GM23248 (cell line): ENCODE measurements around the gene THADA. TPM values are rescaled to one million over a fixed set of nuclear protein-coding genes. Genes with fewer than 3 reads are reported as not detected.

Experiments used
- DNase-seq: peaks from one replicate; pipeline ENCODE4 v3.0.0-alpha.2; 2015
- H2AFZ ChIP-seq: fragments of 200-600 bp; sonication (generic); 2 replicates; pipeline ENCODE4 v1.6.1; 2016; ENCODE audit warnings: antibody characterized with exemption
- H3F3A ChIP-seq: fragments of 200-600 bp; sonication (generic); 2 replicates; pipeline ENCODE4 v1.6.1; 2016; ENCODE audit warnings: mild to moderate bottlenecking, antibody characterized with exemption, mixed run types; ENCODE audit not compliant: insufficient read depth
- H3K27ac ChIP-seq: fragments of 200-600 bp; sonication (generic); 2 replicates; pipeline ENCODE4 v1.5.1; 2016; ENCODE audit warnings: mild to moderate bottlenecking
- H3K27me3 ChIP-seq: fragments of 200-600 bp; sonication (generic); replicated peaks from 2 replicates; pipeline ENCODE4 v1.6.1; 2016; ENCODE audit warnings: mild to moderate bottlenecking; ENCODE audit not compliant: insufficient read depth
- H3K36me3 ChIP-seq: fragments of 200-600 bp; sonication (generic); 2 replicates; pipeline ENCODE4 v1.6.1; 2016; ENCODE audit warnings: low read depth, mild to moderate bottlenecking
- H3K4me1 ChIP-seq: fragments of 200-600 bp; sonication (generic); 2 replicates; pipeline ENCODE4 v1.6.1; 2016; ENCODE audit warnings: mild to moderate bottlenecking; ENCODE audit not compliant: insufficient read depth
- H3K4me2 ChIP-seq: fragments of 200-600 bp; sonication (generic); one replicate; pipeline ENCODE4 v1.6.1; 2016; ENCODE audit warnings: mild to moderate bottlenecking; ENCODE audit not compliant: unreplicated experiment
- H3K4me3 ChIP-seq: fragments of 200-600 bp; sonication (generic); 2 replicates; pipeline ENCODE4 v1.5.1; 2016; ENCODE audit warnings: mild to moderate bottlenecking
- H3K79me2 ChIP-seq: fragments of 200-600 bp; sonication (generic); 2 replicates; pipeline ENCODE4 v1.6.1; 2016; ENCODE audit warnings: mild to moderate bottlenecking; ENCODE audit not compliant: insufficient read depth
- H3K9ac ChIP-seq: fragments of 200-600 bp; sonication (generic); 2 replicates; pipeline ENCODE4 v1.6.1; 2016; ENCODE audit warnings: mild to moderate bottlenecking
- H3K9me2 ChIP-seq: fragments of 200-600 bp; sonication (generic); 2 replicates; pipeline ENCODE4 v1.6.1; 2016; ENCODE audit warnings: mixed run types, mild to moderate bottlenecking, moderate library complexity; ENCODE audit not compliant: insufficient read depth
- H3K9me3 ChIP-seq: fragments of 200-600 bp; sonication (generic); one replicate; pipeline ENCODE4 v1.6.1; 2017; ENCODE audit warnings: low read depth
- H4K20me1 ChIP-seq: fragments of 200-600 bp; sonication (generic); 2 replicates; pipeline ENCODE4 v1.6.0; 2016; ENCODE audit not compliant: insufficient read depth
- EZH2 ChIP-seq: fragments of 200-600 bp; sonication (generic); IDR thresholded peaks from 2 replicates; pipeline ENCODE4 v1.6.1; 2018; ENCODE audit warnings: antibody characterized with exemption, mild to moderate bottlenecking; ENCODE audit not compliant: insufficient read depth, poor library complexity, severe bottlenecking
- EZH2phosphoT487 ChIP-seq: fragments of 200-600 bp; sonication (generic); IDR thresholded peaks from 2 replicates; pipeline ENCODE4 v1.6.1; 2018; ENCODE audit warnings: antibody characterized with exemption, moderate library complexity, mild to moderate bottlenecking, low read depth; ENCODE audit not compliant: insufficient read depth
- WGBS, 2 experiments: methylation state at CpG; one replicate each; pipeline ENCODE4 v1.1.6; 2015 to 2017; ENCODE audit warnings: low lambda C conversion rate in 2 of 2, low coverage in 1 of 2; ENCODE audit errors: missing lambda C conversion rate in 2 of 2; 5-methylcytosine and 5-hydroxymethylcytosine counted together
- in situ Hi-C: fragments of 300-500 bp; cut with MboI; formaldehyde crosslinking; loops from 2 replicates; pipeline ENCODE4 v1.15.0; 2020
- polyA plus RNA-seq: library from polyadenylated mRNA; unstranded; fragments of >200 nt; fragmentation: Nextera tagmentation; extraction: Ambion mirVana; gene quantifications from 2 replicates; pipeline ENCODE4 v1.2.1, GENCODE V29; 2016
- total RNA-seq: library from RNA; depleted of rRNA; stranded (reverse); fragments of >200 nt; shearing (Covaris generic); gene quantifications from 2 replicates; pipeline ENCODE4 v1.2.3, GENCODE V29; 2014

The THADA gene
- total and polyA plus RNA-seq, 2 experiments from 2014 or later, result 14.1 to 15.8 TPM

DNA sequence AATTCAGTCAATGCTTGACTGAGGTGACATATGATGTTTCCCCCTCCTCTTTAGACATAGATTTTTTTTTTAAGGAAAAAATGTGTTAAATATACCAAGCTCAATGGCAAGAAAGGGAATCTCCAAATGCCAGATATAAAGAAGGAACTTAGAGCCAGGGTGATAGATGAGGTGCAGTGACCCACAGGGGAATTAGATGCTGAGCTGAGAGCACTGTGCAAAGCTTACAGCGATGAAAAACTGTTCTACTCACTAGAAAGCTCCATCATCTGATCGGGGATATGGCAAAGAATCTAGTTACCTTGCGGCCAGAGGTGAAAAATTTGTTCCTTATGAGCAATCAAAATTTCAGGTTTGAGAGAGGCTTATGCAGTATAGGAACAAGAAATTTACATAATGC lies 218.5 kb downstream of the THADA start:
- Histone ChIP-seq H3K4me2 (no peak overlapping the region), H2AFZ (no peak overlapping the region), H3K4me1 (no peaks in the 10 kb centered on the region), H4K20me1 (no peaks in the 10 kb centered on the region), H3K27me3 (no peaks in the 10 kb centered on the region), H3K36me3 (no peaks in the 10 kb centered on the region), H3K4me3 (no peak overlapping the region), H3K9ac (no peak overlapping the region), H3K9me2 (no peaks in the 10 kb centered on the region), H3K27ac (no peak overlapping the region), H3K9me3 (no peaks in the 10 kb centered on the region), H3K79me2 (no peaks in the 10 kb centered on the region), H3F3A (no peaks in the 10 kb centered on the region)
- no peak for DNase-seq
- 96 to 97% methylated on average over 3 of the region's 3 CpGs for WGBS, 2 experiments
- in situ Hi-C loops, result no loop called here
- no peak for TF ChIP-seq EZH2phosphoT487
- TF ChIP-seq EZH2, result no peak

GRCh38 chr2:43376523-43377198 lies 219.2 kb downstream of the THADA start:
- no peaks in the 10 kb centered on the region for H3K9me2 ChIP-seq
- no peaks in the 10 kb centered on the region for H3K79me2 ChIP-seq
- no peak overlapping the region for H2AFZ ChIP-seq
- H3K9ac ChIP-seq, result no peak overlapping the region
- no peaks in the 10 kb centered on the region for H3K27me3 ChIP-seq
- H3K27ac ChIP-seq, result no peak overlapping the region
- H3K4me2 ChIP-seq, result no peak overlapping the region
- no peaks in the 10 kb centered on the region for H3K4me1 ChIP-seq
- 71 to 74% methylated on average over 8 of the region's 8 CpGs for WGBS, 2 experiments
- H3K36me3 ChIP-seq, result no peaks in the 10 kb centered on the region
- H3K4me3 ChIP-seq, result no peak overlapping the region
- H4K20me1 ChIP-seq, result no peaks in the 10 kb centered on the region
- in situ Hi-C loops, result no loop called here
- no peak for TF ChIP-seq EZH2
- TF ChIP-seq EZH2phosphoT487, result no peak
- no peaks in the 10 kb centered on the region for H3K9me3 ChIP-seq
- no peak for DNase-seq
- no peaks in the 10 kb centered on the region for H3F3A ChIP-seq

- TF ChIP-seq EZH2 (no peak), EZH2phosphoT487 (no peak)
- DNase-seq, result no peak
- H3K9me2 ChIP-seq, result no peaks in the 10 kb centered on the region
- H3K36me3 ChIP-seq, result no peaks in the 10 kb centered on the region
- in situ Hi-C loops, result no loop called here
- H3K4me2 ChIP-seq, result no peak overlapping the region
- WGBS, 2 experiments, result 67 to 77% methylated on average over 3 of the region's 3 CpGs
- no peaks in the 10 kb centered on the region for H3K9me3 ChIP-seq
- H4K20me1 ChIP-seq, result no peaks in the 10 kb centered on the region
- no peak overlapping the region for H3K9ac ChIP-seq
- no peak overlapping the region for H3K4me3 ChIP-seq
- no peak overlapping the region for H3K27ac ChIP-seq
- H3F3A ChIP-seq, result no peaks in the 10 kb centered on the region
- no peaks in the 10 kb centered on the region for H3K27me3 ChIP-seq
- H2AFZ ChIP-seq, result no peak overlapping the region
- no peaks in the 10 kb centered on the region for H3K79me2 ChIP-seq
- no peaks in the 10 kb centered on the region for H3K4me1 ChIP-seq
These were observed 219.9 kb downstream of the THADA start for GRCh38 chr2:43375746-43376522.

GRCh38 chr2:43372416-43373081 lies 223.3 kb downstream of the THADA start:
- Histone ChIP-seq H3K9me3 (no peaks in the 10 kb centered on the region), H3K4me2 (no peak overlapping the region), H2AFZ (no peak overlapping the region), H3K27ac (no peak overlapping the region), H3K9ac (no peak overlapping the region), H3K4me1 (no peaks in the 10 kb centered on the region), H3K27me3 (no peaks in the 10 kb centered on the region), H3K36me3 (no peaks in the 10 kb centered on the region), H3K9me2 (no peaks in the 10 kb centered on the region), H3K79me2 (no peaks in the 10 kb centered on the region), H3K4me3 (no peak overlapping the region), H3F3A (no peaks in the 10 kb centered on the region), H4K20me1 (no peaks in the 10 kb centered on the region)
- TF ChIP-seq EZH2 (no peak), EZH2phosphoT487 (no peak)
- 91% methylated on average over 8 of the region's 8 CpGs for WGBS, 2 experiments
- DNase-seq, result no peak
- in situ Hi-C loops, result no loop called here
